ENCODE results near the gene UPF3B. TPM values are rescaled to one million over a fixed set of nuclear protein-coding genes. Genes with fewer than 3 reads are reported as not detected.
A peak's percentile ranks its signal among the peaks of the same experiment; 100 is the strongest.

UPF3B gene
- total RNA-seq, 1 experiment from 2014 or later: 4.7 TPM

DNA sequence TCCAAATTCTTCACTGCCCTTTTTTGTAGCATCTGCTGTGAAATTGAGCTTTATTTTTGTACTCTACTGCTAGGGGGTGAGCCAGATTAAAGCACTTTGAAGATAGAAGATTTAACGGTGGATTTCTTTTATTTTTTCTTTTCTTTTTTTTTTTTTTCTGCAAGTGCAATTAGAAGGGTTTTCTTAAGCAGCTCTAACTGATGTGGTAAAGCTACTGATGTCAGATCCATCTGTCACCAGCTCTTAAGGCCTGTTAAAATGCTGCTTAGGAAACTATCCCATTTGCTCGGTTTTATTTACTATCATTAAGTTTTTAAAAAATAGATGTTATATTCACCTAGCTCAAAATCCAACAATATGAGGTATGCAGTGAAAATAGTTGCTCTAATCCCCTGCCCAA lies 26.0 kb upstream of the UPF3B start:
- no peak overlapping the region for H3K9ac ChIP-seq (ENCODE audit: low read length)
- no peaks in the 10 kb centered on the region for H3K9me2 ChIP-seq (replicated peaks; ENCODE audit: low read length)
- H3K4me2 ChIP-seq (ENCODE audit: low read length): no peak overlapping the region
- H3K79me2 ChIP-seq (ENCODE audit: low read length): peaks cover 19% of the 10 kb centered on the region
- H3K36me3 ChIP-seq (ENCODE audit: low read depth, low read length): peaks cover 9% of the 10 kb centered on the region
- CTCF ChIA-PET: interaction anchor here (0.6 kb wide), 1 partner anchor 186 kb away, joined by 7 read pairs; the partner anchor contains the start of gene SEPTIN6
- H4K20me1 ChIP-seq (ENCODE audit: low read length): no peaks in the 10 kb centered on the region; the same call in 1 of the 2 replicates
- POLR2A ChIA-PET (ENCODE audit: unreplicated experiment): no interaction called here
- no peak overlapping the region for H3K4me3 ChIP-seq (ENCODE audit: low read length)
- DNase-seq: no peak
- no peak overlapping the region for H2AFZ ChIP-seq (ENCODE audit: low read length)
- no peak for ATAC-seq
- no peak for TF ChIP-seq EZH2phosphoT487 (IDR thresholded peaks at IDR 0.05; ENCODE audit: borderline replicate concordance, low read length)
- TF ChIP-seq, protein P1, sequence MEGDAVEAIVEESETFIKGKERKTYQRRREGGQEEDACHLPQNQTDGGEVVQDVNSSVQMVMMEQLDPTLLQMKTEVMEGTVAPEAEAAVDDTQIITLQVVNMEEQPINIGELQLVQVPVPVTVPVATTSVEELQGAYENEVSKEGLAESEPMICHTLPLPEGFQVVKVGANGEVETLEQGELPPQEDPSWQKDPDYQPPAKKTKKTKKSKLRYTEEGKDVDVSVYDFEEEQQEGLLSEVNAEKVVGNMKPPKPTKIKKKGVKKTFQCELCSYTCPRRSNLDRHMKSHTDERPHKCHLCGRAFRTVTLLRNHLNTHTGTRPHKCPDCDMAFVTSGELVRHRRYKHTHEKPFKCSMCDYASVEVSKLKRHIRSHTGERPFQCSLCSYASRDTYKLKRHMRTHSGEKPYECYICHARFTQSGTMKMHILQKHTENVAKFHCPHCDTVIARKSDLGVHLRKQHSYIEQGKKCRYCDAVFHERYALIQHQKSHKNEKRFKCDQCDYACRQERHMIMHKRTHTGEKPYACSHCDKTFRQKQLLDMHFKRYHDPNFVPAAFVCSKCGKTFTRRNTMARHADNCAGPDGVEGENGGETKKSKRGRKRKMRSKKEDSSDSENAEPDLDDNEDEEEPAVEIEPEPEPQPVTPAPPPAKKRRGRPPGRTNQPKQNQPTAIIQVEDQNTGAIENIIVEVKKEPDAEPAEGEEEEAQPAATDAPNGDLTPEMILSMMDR (conservative IDR thresholded peaks at IDR 0.05; ENCODE audit: low read depth, low read length): no peak
- no peak for TF ChIP-seq EZH2 (IDR thresholded peaks at IDR 0.05; ENCODE audit: low read length, unreplicated experiment)
- no peaks in the 10 kb centered on the region for H3K4me1 ChIP-seq (ENCODE audit: insufficient read depth, low read length)
- no peak overlapping the region for H3K27ac ChIP-seq (ENCODE audit: low read length)
- H3K9me3 ChIP-seq (ENCODE audit: low read length): no peaks in the 10 kb centered on the region
- H3F3A ChIP-seq (ENCODE audit: low read length, unreplicated experiment): no peaks in the 10 kb centered on the region
- no peaks in the 10 kb centered on the region for H3K27me3 ChIP-seq (ENCODE audit: low read length)
- BruUV-seq (replicated peaks): no TSS peak
- intact Hi-C loops (cut with micrococcal nuclease): no loop called here

DNA sequence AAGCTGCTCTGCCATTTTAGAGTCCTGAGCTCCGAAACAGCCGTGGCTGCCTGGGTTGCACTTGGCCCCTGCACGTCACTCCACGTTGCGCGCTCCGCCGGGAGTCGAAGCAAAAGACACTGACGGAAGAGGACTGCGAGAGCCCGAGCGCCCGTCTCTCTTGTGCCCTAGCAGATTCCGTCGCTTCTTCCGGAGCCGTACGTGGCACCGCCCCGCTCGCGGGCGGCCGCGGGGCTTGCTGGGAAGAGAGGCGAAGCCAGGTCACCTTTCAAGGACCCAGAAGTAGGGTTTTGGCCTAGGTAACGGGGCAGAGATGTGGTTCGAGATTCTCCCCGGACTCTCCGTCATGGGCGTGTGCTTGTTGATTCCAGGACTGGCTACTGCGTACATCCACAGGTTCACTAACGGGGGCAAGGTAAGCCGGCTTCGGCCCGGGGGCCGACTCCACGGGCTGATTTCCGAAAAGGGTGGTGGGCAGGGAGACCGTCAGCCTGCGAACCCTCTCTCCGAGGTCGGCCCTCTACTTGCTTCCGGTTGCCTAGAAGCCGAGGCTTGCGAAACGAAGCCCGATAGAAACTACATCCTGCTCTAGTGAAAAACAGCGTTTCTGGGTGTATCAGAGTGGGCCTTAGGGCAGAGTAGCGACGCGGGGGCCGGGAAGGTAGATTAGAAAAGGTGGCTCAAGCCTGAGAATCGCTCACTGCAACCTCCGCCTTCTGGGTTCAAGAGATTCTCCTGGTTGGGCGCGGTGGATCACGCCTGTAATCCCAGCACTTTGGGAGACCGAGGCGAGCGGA lies 19.0 kb upstream of the UPF3B start, which contains the start of the genes NDUFA1 and RNF113A:
NDUFA1 (plus strand) TSS at position 234 of the 797 bp plus-strand sequence; CDS start at position 314, 80 bp downstream.
RNF113A (minus strand) TSS at position 135 of the 797 bp plus-strand sequence; CDS start at position 15, 120 bp downstream.
- H2AFZ ChIP-seq (ENCODE audit: low read length): peak within 1 kb of the TSS; percentile 99
- peaks cover 5% of the 10 kb centered on the region for H3K4me1 ChIP-seq (ENCODE audit: insufficient read depth, low read length)
- H3K4me3 ChIP-seq (ENCODE audit: low read length): peak within 1 kb of the TSS; percentile 99
- peak within 1 kb of the TSS; percentile 97 for H3K9ac ChIP-seq (ENCODE audit: low read length)
- peak within 1 kb of the TSS; percentile 98 for H3K4me2 ChIP-seq (ENCODE audit: low read length)
- no peaks in the 10 kb centered on the region for H3K9me3 ChIP-seq (ENCODE audit: low read length)
- TF ChIP-seq EZH2 (IDR thresholded peaks at IDR 0.05; ENCODE audit: low read length, unreplicated experiment): no peak
- TF ChIP-seq, protein P1 (conservative IDR thresholded peaks at IDR 0.05; ENCODE audit: low read depth, low read length): no peak
- no peak for TF ChIP-seq EZH2phosphoT487 (IDR thresholded peaks at IDR 0.05; ENCODE audit: borderline replicate concordance, low read length)
- H3K9me2 ChIP-seq (replicated peaks; ENCODE audit: low read length): no peaks in the 10 kb centered on the region
- peaks cover 3% of the 10 kb centered on the region; the same call in 1 of the 2 replicates for H4K20me1 ChIP-seq (ENCODE audit: low read length)
- peaks cover 66% of the 10 kb centered on the region for H3K79me2 ChIP-seq (ENCODE audit: low read length)
- intact Hi-C loops (cut with micrococcal nuclease): loop anchor here (1.0 to 5.0 kb wide), 2 partner anchors 18 to 79 kb away; partner anchors contain the start of gene RPL39
- DNase-seq: peak; percentile 91
- peak; percentile 94 for ATAC-seq
- H3K27ac ChIP-seq (ENCODE audit: low read length): peak within 1 kb of the TSS; percentile 84
- BruUV-seq (replicated peaks): TSS peak; percentile 87
- H3F3A ChIP-seq (ENCODE audit: low read length, unreplicated experiment): no peaks in the 10 kb centered on the region
- H3K27me3 ChIP-seq (ENCODE audit: low read length): no peaks in the 10 kb centered on the region
- peaks cover 9% of the 10 kb centered on the region for H3K36me3 ChIP-seq (ENCODE audit: low read depth, low read length)
- CTCF ChIA-PET: interaction anchor here (0.6 kb wide), 1 partner anchor 122 kb away, joined by 3 read pairs; no protein-coding TSS in a partner anchor
- POLR2A ChIA-PET (ENCODE audit: unreplicated experiment): interaction anchor here (0.6 kb wide), 1 partner anchor 19 kb away, joined by 3 read pairs; the partner anchor contains the start of gene UPF3B

Data from PC-3 (cell line).